Measurements from ENCODE around the gene PALLD. TPM values are rescaled to one million over a fixed set of nuclear protein-coding genes. Genes with fewer than 3 reads are reported as not detected.

PALLD gene
- total and polyA plus RNA-seq, 2 of the 8 experiments (the other 6 are each of a cell fraction or from before 2014, with no cell fraction given) = 10.5 to 25.0 TPM

DNA sequence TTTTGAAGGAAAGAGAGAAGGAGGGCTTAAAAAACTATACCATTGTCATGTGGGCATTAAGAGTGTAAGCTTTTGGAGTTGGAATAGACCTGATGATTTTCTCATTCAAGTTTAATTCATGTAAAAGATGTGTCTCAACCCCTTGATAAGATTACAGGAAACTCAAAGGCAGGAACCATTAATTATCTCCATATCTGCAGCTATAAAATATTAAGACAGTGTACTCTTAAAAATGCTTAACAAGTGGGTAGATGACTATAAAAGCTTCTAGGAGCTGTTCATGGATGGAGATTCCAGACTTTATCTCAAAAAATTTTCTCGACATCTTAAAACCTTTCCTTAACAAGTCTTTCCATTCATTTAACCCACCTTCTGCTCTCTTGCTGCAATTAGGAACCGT, 208.3 kb downstream of the PALLD start:
- Histone ChIP-seq H4K20me1 (replicated peaks in 1 of 2; ENCODE audit: control insufficient read depth in 1 of 2, insufficient read depth in 2 of 2, low read length in 2 of 2) (no peaks in the 10 kb centered on the region), H4K5ac (ENCODE audit: insufficient read length, low read depth, low read length) (no peak overlapping the region), H3K14ac (ENCODE audit: insufficient read length) (no peak overlapping the region), H3K27me3 (replicated peaks in 1 of 4; ENCODE audit: control insufficient read depth in 3 of 4, extremely low read depth in 1 of 4, insufficient read depth in 3 of 4, low read length in 3 of 4) (no peaks in the 10 kb centered on the region), H3K79me1 (ENCODE audit: low read depth, low read length) (no peaks in the 10 kb centered on the region), H2AK5ac (ENCODE audit: low read depth, low read length) (no peak overlapping the region), H3K27ac (ENCODE audit: low read depth, low read length) (no peak overlapping the region), H4K8ac (ENCODE audit: extremely low read depth, insufficient read depth, low read length) (no peak overlapping the region), H3K4me3 (ENCODE audit: extremely low read depth in 1 of 4, insufficient read depth in 2 of 4, low read depth in 3 of 4, low read length in 4 of 4) (no peak overlapping the region), H3K18ac (ENCODE audit: extremely low read depth, low read length) (no peak overlapping the region), H2BK5ac (ENCODE audit: low read depth, low read length) (no peak overlapping the region), H3K36me3 (ENCODE audit: control insufficient read depth in 2 of 4, insufficient read depth in 4 of 4, low read length in 3 of 4) (no peaks in the 10 kb centered on the region), H3K9me3 (ENCODE audit: insufficient read depth in 2 of 2, low read depth in 1 of 2, low read length in 1 of 2) (no peaks in the 10 kb centered on the region), H3K4ac (replicated peaks; ENCODE audit: insufficient read length, low read depth, low read length) (no peak overlapping the region), H2BK12ac (ENCODE audit: low read depth, low read length) (no peak overlapping the region), H3K9ac (replicated peaks in 1 of 4; ENCODE audit: extremely low read depth in 1 of 4, low read depth in 3 of 4, low read length in 3 of 4) (no peak overlapping the region), H2BK120ac (replicated peaks; ENCODE audit: low read depth, low read length) (no peak overlapping the region), H2AFZ (ENCODE audit: low read length) (no peak overlapping the region), H3K79me2 (ENCODE audit: control insufficient read depth in 1 of 2, insufficient read depth in 2 of 2, low read length in 2 of 2) (no peaks in the 10 kb centered on the region), H3K56ac (replicated peaks; ENCODE audit: insufficient read length, low read depth, low read length) (no peak overlapping the region), H3K4me1 (replicated peaks in 1 of 4; ENCODE audit: control insufficient read depth in 3 of 4, insufficient read depth in 4 of 4, low read length in 3 of 4) (no peaks in the 10 kb centered on the region), H3K4me2 (ENCODE audit: insufficient read depth in 1 of 2, low read depth in 2 of 2, low read length in 2 of 2) (no peak overlapping the region), H4K91ac (replicated peaks; ENCODE audit: insufficient read length, low read length) (no peak overlapping the region), H2BK15ac (ENCODE audit: low read length) (no peak overlapping the region), H3K23me2 (ENCODE audit: low read depth, low read length) (no peaks in the 10 kb centered on the region), H2BK20ac (ENCODE audit: low read length) (no peak overlapping the region), H3K23ac (ENCODE audit: insufficient read length) (no peak overlapping the region)
- TF ChIP-seq NRF1 (IDR thresholded peaks at IDR 0.05; ENCODE audit: low read depth, low read length) = no peak
- CTCF ChIA-PET (ENCODE audit: partially characterized antibody) = interaction anchor here (0.6 to 1.4 kb wide), 3 partner anchors 120 to 248 kb away, joined by 3 to 4 read pairs (median 4); no protein-coding TSS in a partner anchor
- POLR2A ChIA-PET (ENCODE audit: partially characterized antibody) = interaction anchor here (0.8 kb wide), 1 partner anchor 107 kb away, joined by 3 read pairs; no protein-coding TSS in a partner anchor
- no peak for FAIRE-seq
- WGBS, 2 experiments (ENCODE audit: extremely low coverage in 1 of 2, insufficient coverage in 1 of 2, insufficient read length in 1 of 2, insufficient replicate concordance in 2 of 2, low coverage in 1 of 2, low lambda C conversion rate in 2 of 2, missing lambda C conversion rate in 1 of 2) = 91 to 100% methylated on average over 1 to 2 of the region's 2 CpGs
- DNase-seq (ENCODE audit: low read depth in 1 of 2, low spot score in 2 of 2) = no peak

All from H1 (cell line).